B cell (primary cell): ENCODE results near the gene ERRFI1. TPM values are rescaled to one million over a fixed set of nuclear protein-coding genes. Genes with fewer than 3 reads are reported as not detected.

Source experiments
- ATAC-seq: fragments of 200-7000 bp; cut with Tn5 transposase; one replicate; pipeline ENCODE4 v1.10.0; 2021; ENCODE audit warnings: low read depth, mild to moderate bottlenecking, moderate number of reproducible peaks, moderate library complexity
- CTCF ChIA-PET: fragments of 350-600 bp; sonication (Branson Sonifier 250); formaldehyde crosslinking; loops from one replicate; lab custom pipeline; 2021; ENCODE audit warnings: antibody characterized with exemption, inconsistent platforms; lab: Charles Lee
- POLR2A ChIA-PET: fragments of 350-600 bp; sonication (Branson Sonifier 250); formaldehyde crosslinking; loops from one replicate; lab custom pipeline; 2021; ENCODE audit warnings: antibody characterized with exemption; lab: Charles Lee
- DNase-seq: peaks from one replicate; pipeline ENCODE4 v3.0.0; 2013
- H2AFZ ChIP-seq: 2 replicates; pipeline ENCODE4 v1.6.1; 2012; ENCODE audit warnings: mild to moderate bottlenecking, low read depth, low read length; ENCODE audit not compliant: insufficient read depth, poor library complexity, severe bottlenecking
- H3K27ac ChIP-seq, 2 donors: 1 replicate in 1 of 2; 2 replicates in 1 of 2; pipeline ENCODE4 v1.5.1; 2012 to 2013; ENCODE audit warnings: low read length in 2 of 2, mild to moderate bottlenecking in 2 of 2, moderate library complexity in 1 of 2
- H3K27me3 ChIP-seq, 4 experiments: fragments of 200-600 bp in 1 of 4; sonication (generic) in 1 of 4; replicated peaks in 1 of 4; 1 replicate in 2 of 4; 2 replicates in 2 of 4; pipeline versions ENCODE4 v1.6.1 to v1.7.0; 2013 to 2016; ENCODE audit warnings: low read length in 3 of 4, mild to moderate bottlenecking in 2 of 4, mixed read lengths in 1 of 4, moderate library complexity in 1 of 4; ENCODE audit not compliant: insufficient read depth in 4 of 4, control insufficient read depth in 3 of 4; ENCODE audit errors: control extremely low read depth in 1 of 4
- H3K36me3 ChIP-seq, 2 experiments: replicated peaks in 1 of 2; 1 replicate in 1 of 2; 2 replicates in 1 of 2; pipeline versions ENCODE4 v1.6.1 to v1.7.1; 2013; ENCODE audit warnings: low read length in 1 of 2; ENCODE audit not compliant: insufficient read depth in 2 of 2, control insufficient read depth in 1 of 2; ENCODE audit errors: control extremely low read depth in 1 of 2, extremely low read depth in 1 of 2
- H3K4me1 ChIP-seq, 2 donors: fragments of 200-600 bp in 1 of 2; sonication (generic) in 1 of 2; 1 replicate in 1 of 2; 2 replicates in 1 of 2; pipeline versions ENCODE4 v1.5.1 to v1.6.1; 2013 to 2017; ENCODE audit warnings: low read length in 2 of 2; ENCODE audit not compliant: control insufficient read depth in 2 of 2, insufficient read depth in 2 of 2
- H3K4me2 ChIP-seq: replicated peaks from 2 replicates; pipeline ENCODE3; 2012; ENCODE audit warnings: mild to moderate bottlenecking, low read depth, low read length; ENCODE audit not compliant: poor library complexity, severe bottlenecking
- H3K4me3 ChIP-seq, 5 experiments: fragments of 200-600 bp in 1 of 5; sonication (generic) in 1 of 5; 1 replicate in 3 of 5; 2 replicates in 2 of 5; pipeline versions ENCODE4 v1.5.1 to v1.7.0; 2011 to 2016; ENCODE audit warnings: low read length in 4 of 5, mild to moderate bottlenecking in 4 of 5, low read depth in 2 of 5, control low read depth in 1 of 5, moderate library complexity in 1 of 5; ENCODE audit not compliant: insufficient read depth in 1 of 5; ENCODE audit errors: control extremely low read depth in 1 of 5, extremely low read depth in 1 of 5
- H3K79me2 ChIP-seq: fragments of 200-600 bp; sonication (generic); one replicate; pipeline ENCODE4 v1.6.0; 2016; ENCODE audit warnings: low read length; ENCODE audit not compliant: control insufficient read depth, insufficient read depth
- H3K9ac ChIP-seq: fragments of 200-600 bp; sonication (generic); 2 replicates; pipeline ENCODE4 v1.6.1; 2017; ENCODE audit warnings: mild to moderate bottlenecking, low read length, moderate library complexity
- H3K9me3 ChIP-seq, 3 donors: one replicate each; pipeline versions ENCODE4 v1.6.1 to v1.7.1; 2013; ENCODE audit warnings: low read length in 2 of 3; ENCODE audit not compliant: control insufficient read depth in 2 of 3, insufficient read depth in 1 of 3; ENCODE audit errors: control extremely low read depth in 1 of 3
- H4K20me1 ChIP-seq: 2 replicates; pipeline ENCODE4 v1.6.0; 2012; ENCODE audit warnings: mild to moderate bottlenecking, low read length; ENCODE audit not compliant: insufficient read depth, control insufficient read depth, poor library complexity, severe bottlenecking
- H3K27ac Mint-ChIP-seq: one replicate; pipeline ENCODE4 v1.8.0; 2021; ENCODE audit warnings: mixed read lengths
- H3K27me3 Mint-ChIP-seq: one replicate; pipeline ENCODE4 v1.8.0; 2021; ENCODE audit warnings: mixed read lengths
- H3K4me1 Mint-ChIP-seq: one replicate; pipeline ENCODE4 v1.8.0; 2021; ENCODE audit warnings: mixed read lengths
- H3K4me3 Mint-ChIP-seq: one replicate; pipeline ENCODE4 v1.8.0; 2021; ENCODE audit warnings: mixed read lengths
- H3K9me3 Mint-ChIP-seq: one replicate; pipeline ENCODE4 v1.8.0; 2022; ENCODE audit warnings: mixed read lengths; ENCODE audit not compliant: insufficient read depth
- CTCF ChIP-seq: fragments of 200-600 bp; IDR thresholded peaks from one replicate; pipeline ENCODE4 v1.8.0; 2022; ENCODE audit warnings: antibody characterized with exemption, mild to moderate bottlenecking
- EZH2 ChIP-seq: IDR thresholded peaks from 2 replicates; pipeline ENCODE4 v1.6.1; 2012; ENCODE audit warnings: borderline replicate concordance, low read depth, mild to moderate bottlenecking, moderate library complexity, low read length; ENCODE audit not compliant: insufficient read depth, poor library complexity, severe bottlenecking
- WGBS: methylation state at CpG from one replicate; pipeline ENCODE4 v1.1.5; 2013; ENCODE audit warnings: missing lambda C conversion rate; ENCODE audit not compliant: insufficient coverage; 5-methylcytosine and 5-hydroxymethylcytosine counted together
- intact Hi-C: fragments of 100-400 bp; cut with micrococcal nuclease; formaldehyde crosslinking; loops from one replicate; pipeline ENCODE4 v1.10.0; 2022
- polyA plus RNA-seq: library from polyadenylated mRNA; depleted of rRNA; stranded (reverse); fragments of >200 nt; gene quantifications from 2 replicates; pipeline ENCODE4 v1.2.3, GENCODE V29; 2012
- total RNA-seq, 2 donors: library from RNA; stranded (reverse); fragments of 120-200 nt in 1 of 2; gene quantifications; 1 replicate in 1 of 2; 2 replicates in 1 of 2; pipeline versions ENCODE4 v1.2.3 to v1.2.4, GENCODE V29; 2013 to 2022

ERRFI1 gene
- total and polyA plus RNA-seq, 2 donors (not counting 1 experiment from before 2014, with no cell fraction given), result 1.5 to 2.0 TPM

DNA sequence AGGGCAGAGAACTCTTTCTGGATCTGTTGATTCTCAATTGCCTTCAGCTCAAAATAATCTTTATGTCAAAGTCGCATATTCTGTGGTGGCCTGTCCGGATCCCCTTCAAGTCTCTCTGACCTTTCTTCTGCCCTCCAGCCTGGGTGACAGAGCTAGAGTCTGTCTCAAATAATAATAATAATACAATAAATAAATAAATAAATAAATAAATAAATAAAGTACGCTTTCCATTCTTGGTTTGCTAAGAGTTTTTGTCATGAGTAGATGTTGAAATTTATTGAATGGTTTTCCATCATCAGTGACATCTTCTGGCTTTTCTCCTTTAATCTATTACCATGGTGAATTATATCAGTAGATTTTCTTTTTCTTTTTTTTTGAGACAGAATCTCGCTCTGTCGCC, 30.7 kb downstream of the ERRFI1 start:
- POLR2A ChIA-PET, result no interaction called here
- WGBS, result no CpG with 5 or more reads among the region's 5 CpGs
- H3K27ac ChIP-seq, result no peak overlapping the region

GRCh38 chr1:7994827-7995226, 31.3 kb downstream of the ERRFI1 start:
- no peaks in the 10 kb centered on the region for H3K79me2 ChIP-seq
- H3K4me3 ChIP-seq, result no peak overlapping the region
- CTCF ChIA-PET, result no interaction called here
- no peaks in the 10 kb centered on the region for H3K36me3 ChIP-seq
- POLR2A ChIA-PET, result no interaction called here
- peaks cover 11% of the 10 kb centered on the region for H3K4me1 Mint-ChIP-seq
- no peak overlapping the region for H3K4me2 ChIP-seq
- H3K9ac ChIP-seq, result no peak overlapping the region
- H3K9me3 Mint-ChIP-seq, result no peaks in the 10 kb centered on the region
- peaks cover 0 to 10% of the 10 kb centered on the region in 2 donors for H3K4me1 ChIP-seq
- TF ChIP-seq EZH2 (no peak), CTCF (peak; percentile 32)
- ATAC-seq, result no peak
- intact Hi-C loops, result no loop called here
- H3K9me3 ChIP-seq, result peaks cover 0 to 3% (median 0%) of the 10 kb centered on the region in 3 donors
- H3K27ac ChIP-seq, result no peak overlapping the region
- no peak overlapping the region for H3K27ac Mint-ChIP-seq
- no peak overlapping the region for H2AFZ ChIP-seq
- H3K4me3 Mint-ChIP-seq, result no peak overlapping the region
- DNase-seq, result no peak
- no peaks in the 10 kb centered on the region for H3K27me3 Mint-ChIP-seq
- H4K20me1 ChIP-seq, result no peaks in the 10 kb centered on the region
- no CpG with 5 or more reads among the region's 1 CpG for WGBS
- H3K27me3 ChIP-seq, result no peaks in the 10 kb centered on the region

More for the DNA sequence above, 30.7 kb downstream of the ERRFI1 start:
- no peaks in the 10 kb centered on the region for H3K79me2 ChIP-seq
- H3K4me2 ChIP-seq, result no peak overlapping the region
- no peak overlapping the region for H3K4me3 ChIP-seq
- TF ChIP-seq CTCF (no peak), EZH2 (no peak)
- H4K20me1 ChIP-seq, result no peaks in the 10 kb centered on the region
- no peak overlapping the region for H2AFZ ChIP-seq
- H3K9me3 ChIP-seq, result peaks cover 0 to 3% (median 0%) of the 10 kb centered on the region in 3 donors
- H3K27me3 Mint-ChIP-seq, result no peaks in the 10 kb centered on the region
- no peaks in the 10 kb centered on the region for H3K36me3 ChIP-seq
- peaks cover 0 to 10% of the 10 kb centered on the region in 2 donors for H3K4me1 ChIP-seq
- no peak overlapping the region for H3K27ac Mint-ChIP-seq
- H3K9ac ChIP-seq, result no peak overlapping the region
- peaks cover 11% of the 10 kb centered on the region for H3K4me1 Mint-ChIP-seq
- intact Hi-C loops, result no loop called here
- ATAC-seq (no peak), DNase-seq (no peak)
- no peak overlapping the region for H3K4me3 Mint-ChIP-seq
- CTCF ChIA-PET, result no interaction called here
- H3K9me3 Mint-ChIP-seq, result no peaks in the 10 kb centered on the region
- no peaks in the 10 kb centered on the region for H3K27me3 ChIP-seq
